ELF-1 (cell line): ENCODE data around the gene PLCD3.

ENCODE experiments used
- DNase-seq: peaks from one replicate; pipeline ENCODE4 v3.0.0-alpha.2; 2016; ENCODE audit warnings: low read depth, low spot score

The PLCD3 gene

DNA sequence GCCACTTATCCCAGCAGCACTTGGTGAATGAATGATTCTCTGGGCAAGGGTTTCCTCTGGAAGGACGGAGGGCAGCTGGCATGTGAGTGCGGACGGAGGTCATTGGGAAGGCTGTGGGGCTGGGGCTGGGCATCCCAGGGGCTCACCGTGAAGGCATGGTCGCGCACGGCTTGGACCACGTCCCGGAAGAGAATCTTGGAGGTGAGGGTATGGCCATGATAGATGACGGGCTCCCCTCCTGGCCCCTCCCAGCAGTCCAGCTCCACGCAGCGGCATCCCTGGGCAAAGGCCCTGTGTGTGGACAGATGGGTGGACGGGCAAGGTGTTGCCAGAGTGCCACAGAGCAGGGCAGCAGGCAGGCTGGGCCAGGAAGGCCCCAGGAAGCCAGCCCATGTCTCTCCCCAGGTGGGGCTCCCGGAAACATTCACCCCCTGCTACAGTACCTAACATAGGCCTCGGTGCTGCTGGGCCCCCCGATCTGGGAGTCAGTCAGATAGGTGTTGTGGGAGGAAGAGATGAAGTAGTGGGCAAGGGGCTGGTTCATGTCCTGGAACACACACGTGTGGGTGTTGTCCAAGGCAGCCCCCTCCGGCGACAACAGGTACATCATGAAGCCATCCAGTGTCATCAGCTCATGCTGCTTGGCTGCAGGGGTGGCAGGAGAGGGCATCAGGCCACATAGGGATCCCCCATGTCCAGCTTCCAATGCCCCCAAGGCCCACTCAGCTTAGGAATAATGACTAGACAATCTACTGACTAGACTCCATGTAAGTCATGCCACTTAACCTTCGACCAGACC, 14.3 kb downstream of the PLCD3 start:
- DNase-seq = no peak

DNA sequence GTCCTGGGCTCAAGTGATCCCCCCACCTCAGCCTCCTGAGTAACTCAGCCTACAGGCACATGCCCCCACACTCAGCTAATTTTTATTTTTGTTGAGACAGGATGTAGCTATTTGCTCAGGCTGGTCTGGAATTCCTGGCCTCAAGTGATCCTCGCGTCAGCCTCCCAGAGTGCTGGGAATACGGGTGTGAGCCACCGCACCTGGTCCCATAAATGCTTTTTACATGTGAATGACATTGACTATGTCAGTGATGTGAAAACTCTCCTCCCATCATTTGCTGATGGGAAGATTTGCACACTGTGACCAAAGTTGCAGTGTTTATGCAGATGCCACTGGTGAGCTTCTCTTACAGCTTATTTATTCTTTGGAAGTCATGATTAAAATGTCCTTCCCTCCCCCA, 15.0 kb downstream of the PLCD3 start:
- no peak for DNase-seq

- DNase-seq = peak; percentile 40
Observed at GRCh38 chr17:45116434-45117016, 15.8 kb downstream of the PLCD3 start.

GRCh38 chr17:45115871-45116270, 16.4 kb downstream of the PLCD3 start:
- no peak for DNase-seq

GRCh38 chr17:45115015-45115625, 17.2 kb downstream of the PLCD3 start:
- no peak for DNase-seq

DNA sequence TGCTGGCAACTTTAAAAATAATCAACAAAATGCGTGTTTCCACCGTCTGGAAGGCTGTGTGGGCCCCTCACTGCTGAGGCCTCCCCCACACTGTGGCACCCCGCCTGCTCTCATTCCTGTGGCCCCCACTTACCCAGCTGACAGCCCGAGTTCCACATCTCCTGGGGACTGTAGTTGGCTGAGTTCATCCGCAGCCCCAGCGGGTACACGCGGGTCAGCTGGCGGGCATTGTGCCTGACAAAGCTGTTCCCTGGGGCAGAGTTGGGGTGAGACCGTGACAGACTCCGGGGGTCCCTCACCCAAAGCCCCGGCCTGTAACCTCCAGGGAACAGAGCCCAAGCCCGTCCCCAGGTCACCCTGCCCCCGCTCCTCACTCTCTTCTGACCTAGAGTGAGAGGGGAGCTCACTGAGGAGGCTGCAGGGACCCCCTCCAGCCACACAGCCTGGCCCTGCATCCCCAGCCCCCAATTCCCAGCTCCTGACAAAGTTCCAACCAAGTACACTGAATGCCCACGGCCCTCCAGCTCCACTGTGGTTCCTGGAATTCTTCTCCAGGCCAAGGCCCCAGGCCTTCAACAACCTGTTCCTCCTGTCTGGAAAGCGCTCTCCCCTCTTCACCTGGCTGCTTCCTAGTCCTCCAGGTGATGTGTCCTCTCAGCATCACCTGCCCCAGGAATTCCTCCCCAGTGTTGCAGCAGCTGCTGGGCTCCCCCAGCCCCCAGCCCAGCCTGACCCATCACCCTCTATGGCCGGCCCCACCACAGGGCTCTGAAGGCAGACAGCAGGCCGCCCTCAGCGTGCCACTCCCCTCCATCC, 18.0 kb downstream of the PLCD3 start:
- peak; percentile 79 for DNase-seq

DNA sequence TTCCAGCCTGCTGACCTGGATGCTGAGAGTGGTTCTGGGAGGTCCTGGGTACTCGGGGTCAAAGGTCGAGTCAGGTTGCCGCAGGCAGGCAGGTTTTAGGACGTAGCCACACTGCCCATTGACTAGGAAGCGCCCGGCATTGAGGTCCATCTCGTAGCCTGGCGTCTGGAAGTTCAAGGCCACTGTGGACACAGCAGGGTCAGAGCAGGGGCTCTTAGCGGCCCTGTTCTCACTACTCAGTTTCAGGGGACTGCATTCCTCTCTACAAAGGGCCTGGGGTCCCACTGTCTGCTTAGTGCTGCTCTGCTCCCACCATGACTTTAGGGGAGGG, 18.9 kb downstream of the PLCD3 start:
- DNase-seq = no peak

GRCh38 chr17:45112559-45113423, 19.5 kb downstream of the PLCD3 start:
- DNase-seq = no peak

- no peak for DNase-seq
Observed at GRCh38 chr17:45111850-45112249, 20.5 kb downstream of the PLCD3 start.

GRCh38 chr17:45110676-45111611, 21.4 kb downstream of the PLCD3 start:
- no peak for DNase-seq

DNA sequence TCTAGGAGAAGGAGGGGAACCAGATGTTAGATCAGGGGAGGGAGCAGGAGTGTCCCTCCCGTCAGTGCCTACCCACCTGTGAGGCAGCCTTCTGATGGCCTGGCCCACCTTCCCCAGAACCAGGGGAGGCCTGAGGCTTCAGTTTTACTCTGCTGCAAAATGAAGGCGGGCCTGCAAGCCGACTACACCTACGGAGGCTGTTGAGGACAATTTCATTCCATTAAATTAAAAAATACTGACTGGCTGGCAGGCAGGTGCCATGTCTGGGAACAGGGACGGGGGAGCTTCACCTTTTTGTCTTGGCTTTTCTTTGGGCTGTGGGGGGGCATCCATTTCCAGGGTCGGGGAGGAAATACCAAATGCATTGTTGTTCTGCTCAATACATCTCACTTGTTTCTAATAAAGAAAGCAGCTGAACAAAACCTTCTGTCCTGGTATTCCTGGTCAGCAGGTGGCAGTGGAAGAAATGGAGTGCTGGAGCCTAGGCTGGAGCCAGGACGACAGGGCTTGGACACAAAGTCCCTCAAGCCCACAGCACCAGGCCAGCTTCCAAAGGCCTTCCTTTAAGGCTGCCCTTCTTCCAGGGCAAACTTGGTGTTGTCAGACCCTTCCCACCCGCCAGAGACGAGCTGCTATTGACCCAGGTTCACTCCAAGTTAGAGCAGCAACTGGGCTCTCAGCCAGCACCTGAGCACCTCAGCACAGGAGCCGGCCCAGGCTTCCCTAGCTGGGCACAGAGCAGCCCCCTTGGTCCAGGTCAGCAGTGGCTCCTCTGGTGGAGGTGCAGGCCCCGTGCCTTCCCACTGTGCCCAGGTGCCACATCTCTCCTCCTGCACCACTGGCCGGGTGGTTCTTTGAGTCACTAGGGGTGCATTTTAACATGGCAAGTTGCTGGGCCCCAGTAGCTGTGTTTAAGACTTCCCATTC, 23.5 kb downstream of the PLCD3 start:
- DNase-seq = no peak

DNA sequence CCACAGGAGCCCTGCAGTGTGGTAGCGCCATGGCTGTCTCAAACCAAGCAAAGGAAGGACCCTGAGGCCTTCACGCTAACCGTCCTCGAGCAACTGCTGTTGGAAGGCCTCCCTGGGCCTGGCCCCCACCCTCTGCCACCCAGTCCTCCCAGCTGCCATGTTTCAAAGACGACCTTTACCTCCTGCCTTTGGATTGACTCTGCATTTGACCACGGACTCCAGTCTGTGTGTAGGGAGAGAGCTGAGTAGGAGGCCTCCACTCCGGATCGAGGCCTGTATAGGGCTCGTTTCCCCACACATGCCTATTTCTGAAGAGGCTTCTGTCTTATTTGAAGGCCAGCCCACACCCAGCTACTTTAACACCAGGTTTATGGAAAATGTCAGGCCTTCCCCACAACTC, 24.3 kb downstream of the PLCD3 start:
- no peak for DNase-seq

DNA sequence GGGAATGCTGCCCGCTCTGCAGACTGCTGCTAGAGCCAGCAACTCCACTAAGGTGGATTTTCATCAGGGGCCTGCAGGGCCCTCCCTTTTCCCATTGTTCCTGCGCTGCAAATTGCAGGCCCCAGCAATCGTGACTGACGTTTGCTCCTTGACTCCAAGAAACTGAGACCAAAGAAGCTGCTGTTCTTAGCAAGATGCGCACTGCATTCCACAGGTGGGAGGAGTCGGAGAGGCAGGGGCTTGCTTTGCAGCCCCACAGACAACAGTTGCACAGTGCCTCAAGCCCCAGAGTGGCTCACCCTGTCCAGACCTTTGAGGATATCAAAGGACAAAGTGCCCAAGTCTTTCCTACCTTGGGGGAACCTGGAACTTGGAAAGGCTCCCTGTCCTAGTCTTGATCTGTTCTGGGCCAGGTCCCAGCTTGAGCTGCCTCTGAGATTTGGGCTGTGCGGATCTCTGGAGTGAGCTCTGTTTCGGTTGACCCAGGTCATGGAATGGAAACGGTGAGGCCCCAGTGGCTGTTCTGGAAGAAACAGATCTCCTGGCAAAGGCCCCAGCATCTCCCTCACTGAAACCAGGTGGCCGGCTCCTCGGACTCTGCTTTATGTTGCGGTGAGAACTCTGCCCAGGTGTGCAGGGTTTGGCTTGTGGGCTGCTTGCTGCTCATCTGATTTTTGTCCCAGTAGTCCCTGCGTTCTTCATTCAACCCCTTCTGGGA, 24.9 kb downstream of the PLCD3 start:
- peak; percentile 74 for DNase-seq

GRCh38 chr17:45106582-45106981, 25.7 kb downstream of the PLCD3 start:
- DNase-seq = no peak

GRCh38 chr17:45106096-45106495, 26.2 kb downstream of the PLCD3 start:
- no peak for DNase-seq

- DNase-seq = no peak
Observed at GRCh38 chr17:45104907-45105624, 27.2 kb downstream of the PLCD3 start.

- no peak for DNase-seq
Observed at GRCh38 chr17:45104497-45104896, 27.8 kb downstream of the PLCD3 start.

DNA sequence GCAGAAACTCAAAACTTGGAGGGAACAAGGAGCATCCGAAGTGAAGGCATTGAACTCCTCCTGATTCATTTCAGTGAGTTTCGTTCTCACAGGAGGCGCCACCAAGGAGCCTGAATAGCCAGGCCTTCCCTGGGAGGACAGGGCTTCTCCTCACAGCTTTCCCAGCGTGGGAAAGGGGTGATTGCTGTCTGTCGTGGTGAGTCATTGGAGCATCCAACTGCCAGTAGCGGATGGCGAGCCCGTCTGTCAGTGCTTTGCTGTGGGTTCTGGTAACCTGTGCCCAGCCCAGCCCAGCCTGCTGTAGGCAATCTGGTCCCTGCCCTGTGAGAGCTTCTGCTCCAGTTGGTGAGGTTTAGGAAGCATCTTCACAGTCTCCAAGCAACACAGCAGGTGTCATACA, 28.3 kb downstream of the PLCD3 start:
- no peak for DNase-seq
